H9 (cell line): ENCODE measurements around the gene CEP350. TPM values are rescaled to one million over a fixed set of nuclear protein-coding genes. Genes with fewer than 3 reads are reported as not detected.

Experiments used
- DNase-seq: peaks from one replicate; pipeline ENCODE4 v3.0.0-alpha.2; 2017
- H2AFZ ChIP-seq: one replicate; pipeline ENCODE4 v1.6.1; 2013; ENCODE audit warnings: mild to moderate bottlenecking, low read length, control low read depth, moderate library complexity
- H2AK5ac ChIP-seq: 2 replicates; pipeline ENCODE4 v1.6.1; 2013; ENCODE audit warnings: low read length, control low read depth, mixed read lengths; ENCODE audit not compliant: insufficient read length
- H2BK120ac ChIP-seq: one replicate; pipeline ENCODE4 v1.6.1; 2013; ENCODE audit warnings: low read depth, mild to moderate bottlenecking, low read length, control low read depth, inconsistent platforms; ENCODE audit not compliant: poor library complexity, severe bottlenecking
- H2BK12ac ChIP-seq: 2 replicates; pipeline ENCODE4 v1.6.1; 2013; ENCODE audit warnings: low read length, control low read depth, mixed read lengths, low read depth; ENCODE audit not compliant: insufficient read length
- H2BK15ac ChIP-seq: 2 replicates; pipeline ENCODE4 v1.6.1; 2013; ENCODE audit warnings: low read depth, low read length, control low read depth
- H2BK20ac ChIP-seq: one replicate; pipeline ENCODE4 v1.6.1; 2013; ENCODE audit warnings: low read depth, mild to moderate bottlenecking, low read length, control low read depth, inconsistent platforms; ENCODE audit not compliant: poor library complexity, severe bottlenecking
- H2BK5ac ChIP-seq: 2 replicates; pipeline ENCODE4 v1.6.1; 2013; ENCODE audit warnings: low read length, control low read depth, mixed read lengths; ENCODE audit not compliant: insufficient read length
- H3K14ac ChIP-seq: 2 replicates; pipeline ENCODE4 v1.6.1; 2013; ENCODE audit warnings: low read length, control low read depth; ENCODE audit not compliant: insufficient read depth
- H3K18ac ChIP-seq: 2 replicates; pipeline ENCODE4 v1.6.1; 2013; ENCODE audit warnings: low read depth, mild to moderate bottlenecking, mixed read lengths, low read length, control low read depth; ENCODE audit not compliant: insufficient read length
- H3K23ac ChIP-seq: 2 replicates; pipeline ENCODE4 v1.6.1; 2013; ENCODE audit warnings: low read length, control low read depth, mixed read lengths, low read depth; ENCODE audit not compliant: insufficient read length
- H3K23me2 ChIP-seq: 2 replicates; pipeline ENCODE4 v1.6.1; 2013; ENCODE audit warnings: low read depth, mild to moderate bottlenecking, mixed read lengths, low read length, control low read depth; ENCODE audit not compliant: insufficient read length, poor library complexity, severe bottlenecking
- H3K27ac ChIP-seq: 2 replicates; pipeline ENCODE4 v1.5.1; 2013; ENCODE audit warnings: low read length, control low read depth, mixed read lengths, low read depth; ENCODE audit not compliant: insufficient read length
- H3K27me3 ChIP-seq: 2 replicates; pipeline ENCODE4 v1.6.1; 2013; ENCODE audit warnings: low read length, control low read depth, inconsistent platforms; ENCODE audit not compliant: insufficient read depth
- H3K4ac ChIP-seq: 2 replicates; pipeline ENCODE4 v1.6.1; 2013; ENCODE audit warnings: low read depth, mild to moderate bottlenecking, control low read depth, inconsistent platforms, low read length, moderate library complexity
- H3K4me1 ChIP-seq: 2 replicates; pipeline ENCODE4 v1.6.1; 2013; ENCODE audit warnings: low read length, control low read depth, inconsistent platforms; ENCODE audit not compliant: insufficient read depth
- H3K4me2 ChIP-seq: 2 replicates; pipeline ENCODE4 v1.6.1; 2013; ENCODE audit warnings: low read length, control low read depth, mixed read lengths; ENCODE audit not compliant: insufficient read length, insufficient read depth
- H3K56ac ChIP-seq: 2 replicates; pipeline ENCODE4 v1.6.1; 2013; ENCODE audit warnings: low read depth, mild to moderate bottlenecking, mixed read lengths, low read length, control low read depth; ENCODE audit not compliant: insufficient read length
- H3K79me1 ChIP-seq: 2 replicates; pipeline ENCODE4 v1.6.1; 2013; ENCODE audit warnings: low read depth, mild to moderate bottlenecking, moderate library complexity, low read length, control low read depth, inconsistent platforms; ENCODE audit not compliant: insufficient read depth, poor library complexity, severe bottlenecking
- H3K79me2 ChIP-seq: 2 replicates; pipeline ENCODE4 v1.6.1; 2013; ENCODE audit warnings: low read length, control low read depth, inconsistent platforms; ENCODE audit not compliant: insufficient read depth
- H3K9ac ChIP-seq: 2 replicates; pipeline ENCODE4 v1.6.1; 2013; ENCODE audit warnings: low read length, control low read depth, mixed read lengths; ENCODE audit not compliant: insufficient read length; ENCODE audit errors: extremely low read depth
- H3K9me3 ChIP-seq: one replicate; pipeline ENCODE4 v1.6.1; 2013; ENCODE audit warnings: low read depth, low read length, inconsistent platforms; ENCODE audit not compliant: control insufficient read depth
- H3T11ph ChIP-seq: one replicate; pipeline ENCODE4 v1.6.1; 2013; ENCODE audit warnings: mild to moderate bottlenecking, low read length, control low read depth, inconsistent platforms
- H4K20me1 ChIP-seq: one replicate; pipeline ENCODE4 v1.6.1; 2013; ENCODE audit not compliant: control insufficient read depth, insufficient read length, insufficient read depth
- H4K5ac ChIP-seq: 2 replicates; pipeline ENCODE4 v1.6.1; 2013; ENCODE audit warnings: low read depth, mild to moderate bottlenecking, mixed read lengths, low read length, control low read depth; ENCODE audit not compliant: insufficient read length
- H4K8ac ChIP-seq: replicated peaks from 2 replicates; pipeline ENCODE4 v1.6.1; 2013; ENCODE audit warnings: low read length, control low read depth, mixed read lengths, low read depth; ENCODE audit not compliant: insufficient read length
- H4K91ac ChIP-seq: 2 replicates; pipeline ENCODE4 v1.6.1; 2013; ENCODE audit warnings: low read depth, mild to moderate bottlenecking, moderate library complexity, mixed read lengths, low read length, control low read depth; ENCODE audit not compliant: insufficient read length
- H3K27ac Mint-ChIP-seq, 3 experiments: 2 replicates in 2 of 3; 3 replicates in 1 of 3; pipeline ENCODE4 v1.8.0; 2020 to 2021; ENCODE audit warnings: mixed read lengths in 3 of 3, mild to moderate bottlenecking in 1 of 3, moderate library complexity in 1 of 3
- H3K27me3 Mint-ChIP-seq: 2 replicates; pipeline ENCODE4 v1.8.0; 2021; ENCODE audit warnings: low read depth, mild to moderate bottlenecking, moderate library complexity, mixed read lengths
- H3K36me3 Mint-ChIP-seq, 3 experiments: 2 replicates in 2 of 3; 3 replicates in 1 of 3; pipeline ENCODE4 v1.8.0; 2020 to 2021; ENCODE audit warnings: low read depth in 3 of 3, mixed read lengths in 3 of 3; ENCODE audit not compliant: insufficient read depth in 1 of 3
- H3K4me1 Mint-ChIP-seq, 2 experiments: 2 replicates each; pipeline ENCODE4 v1.8.0; 2020; ENCODE audit warnings: mixed read lengths in 2 of 2
- H3K4me3 Mint-ChIP-seq, 2 experiments: 2 replicates in 1 of 2; 3 replicates in 1 of 2; pipeline ENCODE4 v1.8.0; 2020 to 2021; ENCODE audit warnings: mild to moderate bottlenecking in 2 of 2, mixed read lengths in 2 of 2, moderate library complexity in 1 of 2
- H3K9me3 Mint-ChIP-seq, 2 experiments: 2 replicates in 1 of 2; 3 replicates in 1 of 2; pipeline ENCODE4 v1.8.0; 2020; ENCODE audit warnings: mild to moderate bottlenecking in 2 of 2, mixed read lengths in 2 of 2, moderate library complexity in 1 of 2
- WGBS: extraction: QIAGEN DNeasy Blood & Tissue Kit; methylation state at CpG from one replicate; pipeline ENCODE4 v1.1.7; 2013; ENCODE audit warnings: missing lambda C conversion rate, low lambda C conversion rate, mixed read lengths; ENCODE audit not compliant: insufficient read length; ENCODE audit errors: extremely low coverage; 5-methylcytosine and 5-hydroxymethylcytosine counted together
- total RNA-seq: library from RNA; stranded (reverse); gene quantifications from 2 replicates; pipeline ENCODE4 v1.2.1, GENCODE V29; 2021
- TF ChIP-seq, protein P1 (sequence below): fragments of 200-600 bp; sonication (generic); conservative IDR thresholded peaks from 3 replicates; pipeline ENCODE4 v1.8.0; 2021; ENCODE audit warnings: antibody characterized with exemption, mild to moderate bottlenecking

Gene CEP350
- total RNA-seq, 1 experiment from 2014 or later = 39.2 TPM

DNA sequence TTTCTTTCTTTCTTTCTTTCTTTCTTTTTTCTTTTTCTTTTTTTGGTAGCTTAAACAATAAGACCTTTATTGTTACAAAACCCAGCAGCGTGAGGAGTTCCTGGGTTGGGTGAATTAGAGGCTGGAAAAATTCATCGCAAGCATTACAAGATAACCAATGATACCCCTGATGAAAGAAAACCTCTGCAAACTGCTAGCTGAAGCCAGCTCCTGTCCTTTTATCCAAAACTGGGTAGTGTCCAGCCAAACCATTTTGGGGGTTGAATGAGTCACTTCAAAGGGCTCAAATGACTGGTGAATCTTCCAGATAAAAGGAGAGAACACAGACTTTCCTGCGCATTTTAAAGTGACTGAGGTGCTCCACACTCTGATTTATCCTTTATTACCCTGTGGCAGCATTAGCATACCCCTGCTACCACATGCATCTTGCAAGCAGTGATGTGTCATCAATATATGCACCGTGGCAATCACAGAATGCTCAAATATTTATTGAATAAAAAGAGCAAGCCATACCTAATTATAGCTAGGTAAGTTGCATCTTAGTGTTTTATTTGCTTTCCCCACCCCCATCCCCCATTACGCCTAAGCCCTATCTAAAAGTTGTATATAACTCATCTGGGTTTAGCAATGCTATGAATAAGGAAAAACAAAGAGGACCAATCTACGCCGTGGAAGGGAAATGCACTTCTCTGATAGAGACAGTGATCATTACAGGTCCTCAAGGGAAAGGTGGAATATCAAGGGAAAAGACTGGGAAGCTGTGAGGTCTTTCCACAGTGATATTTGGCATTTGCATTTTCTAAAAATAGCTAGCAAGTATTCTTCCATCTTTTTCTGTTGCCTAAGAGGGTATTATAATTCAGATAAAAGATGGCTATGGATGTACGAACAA, 32.4 kb upstream of the CEP350 start:
- Histone ChIP-seq H3K4ac (no peak overlapping the region), H3K4me2 (no peak overlapping the region), H3T11ph (no peak overlapping the region), H2BK20ac (no peak overlapping the region), H3K56ac (no peak overlapping the region), H3K27ac (no peak overlapping the region), H3K27me3 (no peaks in the 10 kb centered on the region), H3K9me3 (no peaks in the 10 kb centered on the region), H2AK5ac (no peak overlapping the region), H2BK12ac (no peak overlapping the region), H3K79me1 (no peaks in the 10 kb centered on the region), H2AFZ (no peak overlapping the region), H3K23me2 (no peaks in the 10 kb centered on the region), H4K91ac (no peak overlapping the region), H4K5ac (no peak overlapping the region), H3K9ac (no peak overlapping the region), H3K23ac (no peak overlapping the region), H3K14ac (no peak overlapping the region), H4K20me1 (no peaks in the 10 kb centered on the region), H2BK15ac (no peak overlapping the region), H3K79me2 (no peaks in the 10 kb centered on the region), H2BK120ac (no peak overlapping the region), H2BK5ac (no peak overlapping the region), H3K18ac (no peak overlapping the region), H3K4me1 (peaks cover 7% of the 10 kb centered on the region; the same call in 1 of the 2 replicates), H4K8ac (no peak overlapping the region)
- DNase-seq = no peak
- no peaks in the 10 kb centered on the region for H3K27me3 Mint-ChIP-seq
- peaks cover 14% of the 10 kb centered on the region in 2 experiments for H3K4me1 Mint-ChIP-seq
- WGBS = no CpG with 5 or more reads among the region's 8 CpGs
- peak overlapping the region; percentile 3 to 56 (median 50); a peak in 4 of 7 replicates for H3K27ac Mint-ChIP-seq
- H3K9me3 Mint-ChIP-seq = no peaks in the 10 kb centered on the region
- TF ChIP-seq, protein P1, sequence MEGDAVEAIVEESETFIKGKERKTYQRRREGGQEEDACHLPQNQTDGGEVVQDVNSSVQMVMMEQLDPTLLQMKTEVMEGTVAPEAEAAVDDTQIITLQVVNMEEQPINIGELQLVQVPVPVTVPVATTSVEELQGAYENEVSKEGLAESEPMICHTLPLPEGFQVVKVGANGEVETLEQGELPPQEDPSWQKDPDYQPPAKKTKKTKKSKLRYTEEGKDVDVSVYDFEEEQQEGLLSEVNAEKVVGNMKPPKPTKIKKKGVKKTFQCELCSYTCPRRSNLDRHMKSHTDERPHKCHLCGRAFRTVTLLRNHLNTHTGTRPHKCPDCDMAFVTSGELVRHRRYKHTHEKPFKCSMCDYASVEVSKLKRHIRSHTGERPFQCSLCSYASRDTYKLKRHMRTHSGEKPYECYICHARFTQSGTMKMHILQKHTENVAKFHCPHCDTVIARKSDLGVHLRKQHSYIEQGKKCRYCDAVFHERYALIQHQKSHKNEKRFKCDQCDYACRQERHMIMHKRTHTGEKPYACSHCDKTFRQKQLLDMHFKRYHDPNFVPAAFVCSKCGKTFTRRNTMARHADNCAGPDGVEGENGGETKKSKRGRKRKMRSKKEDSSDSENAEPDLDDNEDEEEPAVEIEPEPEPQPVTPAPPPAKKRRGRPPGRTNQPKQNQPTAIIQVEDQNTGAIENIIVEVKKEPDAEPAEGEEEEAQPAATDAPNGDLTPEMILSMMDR = no peak
- peaks cover 11 to 28% (median 27%) of the 10 kb centered on the region in 3 experiments; a peak in 6 of 7 replicates for H3K36me3 Mint-ChIP-seq
- H3K4me3 Mint-ChIP-seq = no peak overlapping the region
